Smooth muscle cell (in vitro differentiated cells): ENCODE data around the gene ALPL. TPM values are rescaled to one million over a fixed set of nuclear protein-coding genes. Genes with fewer than 3 reads are reported as not detected.

Source experiments
- DNase-seq: peaks from one replicate; lab custom pipeline; 2025; ENCODE audit not compliant: unreplicated experiment; lab: John Stamatoyannopoulos, UW
- H2AFZ ChIP-seq: fragments of 200-600 bp; sonication (generic); 2 replicates; pipeline ENCODE4 v1.6.0; 2016; ENCODE audit warnings: antibody characterized with exemption, low read depth, mild to moderate bottlenecking
- H3F3A ChIP-seq: fragments of 200-600 bp; sonication (generic); 2 replicates; pipeline ENCODE4 v1.6.0; 2017; ENCODE audit warnings: antibody characterized with exemption, low read depth
- H3K27ac ChIP-seq: fragments of 200-600 bp; sonication (generic); 2 replicates; pipeline ENCODE4 v1.5.1; 2016; ENCODE audit warnings: low read depth, mild to moderate bottlenecking
- H3K27me3 ChIP-seq: fragments of 200-600 bp; sonication (generic); 2 replicates; pipeline ENCODE4 v1.6.1; 2016; ENCODE audit warnings: low read depth, mild to moderate bottlenecking
- H3K36me3 ChIP-seq: fragments of 200-600 bp; sonication (generic); 2 replicates; pipeline ENCODE4 v1.5.1; 2016; ENCODE audit warnings: low read depth
- H3K4me1 ChIP-seq: fragments of 200-600 bp; sonication (generic); 2 replicates; pipeline ENCODE4 v1.5.1; 2016; ENCODE audit warnings: low read depth
- H3K4me2 ChIP-seq: fragments of 200-600 bp; sonication (generic); 2 replicates; pipeline ENCODE4 v1.6.0; 2016; ENCODE audit warnings: mild to moderate bottlenecking
- H3K4me3 ChIP-seq: fragments of 200-600 bp; sonication (generic); 2 replicates; pipeline ENCODE4 v1.5.1; 2016; ENCODE audit warnings: mild to moderate bottlenecking
- H3K79me2 ChIP-seq: fragments of 200-600 bp; sonication (generic); 2 replicates; pipeline ENCODE4 v1.6.0; 2016; ENCODE audit warnings: low read depth, mild to moderate bottlenecking
- H3K9ac ChIP-seq: fragments of 200-600 bp; sonication (generic); 2 replicates; pipeline ENCODE4 v1.6.0; 2016; ENCODE audit warnings: low read depth
- H3K9me3 ChIP-seq: fragments of 200-600 bp; sonication (generic); replicated peaks from 2 replicates; pipeline ENCODE4 v1.5.1; 2016; ENCODE audit warnings: low read depth
- H4K20me1 ChIP-seq: fragments of 200-600 bp; sonication (generic); 2 replicates; pipeline ENCODE4 v1.6.0; 2016; ENCODE audit warnings: low read depth
- CTCF ChIP-seq: fragments of 200-600 bp; sonication (generic); IDR thresholded peaks from 2 replicates; pipeline ENCODE4 v1.5.1; 2017; ENCODE audit warnings: borderline replicate concordance, mild to moderate bottlenecking, antibody characterized with exemption; ENCODE audit not compliant: insufficient read depth, poor library complexity, severe bottlenecking
- WGBS: methylation state at CpG from one replicate; pipeline ENCODE4 v1.1.7; 2016; ENCODE audit warnings: low lambda C conversion rate; 5-methylcytosine and 5-hydroxymethylcytosine counted together
- polyA plus RNA-seq: library from polyadenylated mRNA; unstranded; fragments of >200 nt; fragmentation: Nextera tagmentation; extraction: Ambion mirVana; gene quantifications from 2 replicates; pipeline ENCODE4 v1.2.1, GENCODE V29; 2016
- total RNA-seq: library from RNA; depleted of rRNA; stranded (reverse); fragments of >200 nt; gene quantifications from 2 replicates; pipeline ENCODE4 v1.2.3, GENCODE V29; 2014

The ALPL gene
- total and polyA plus RNA-seq, 2 experiments from 2014 or later, result 4.6 to 8.3 TPM

DNA sequence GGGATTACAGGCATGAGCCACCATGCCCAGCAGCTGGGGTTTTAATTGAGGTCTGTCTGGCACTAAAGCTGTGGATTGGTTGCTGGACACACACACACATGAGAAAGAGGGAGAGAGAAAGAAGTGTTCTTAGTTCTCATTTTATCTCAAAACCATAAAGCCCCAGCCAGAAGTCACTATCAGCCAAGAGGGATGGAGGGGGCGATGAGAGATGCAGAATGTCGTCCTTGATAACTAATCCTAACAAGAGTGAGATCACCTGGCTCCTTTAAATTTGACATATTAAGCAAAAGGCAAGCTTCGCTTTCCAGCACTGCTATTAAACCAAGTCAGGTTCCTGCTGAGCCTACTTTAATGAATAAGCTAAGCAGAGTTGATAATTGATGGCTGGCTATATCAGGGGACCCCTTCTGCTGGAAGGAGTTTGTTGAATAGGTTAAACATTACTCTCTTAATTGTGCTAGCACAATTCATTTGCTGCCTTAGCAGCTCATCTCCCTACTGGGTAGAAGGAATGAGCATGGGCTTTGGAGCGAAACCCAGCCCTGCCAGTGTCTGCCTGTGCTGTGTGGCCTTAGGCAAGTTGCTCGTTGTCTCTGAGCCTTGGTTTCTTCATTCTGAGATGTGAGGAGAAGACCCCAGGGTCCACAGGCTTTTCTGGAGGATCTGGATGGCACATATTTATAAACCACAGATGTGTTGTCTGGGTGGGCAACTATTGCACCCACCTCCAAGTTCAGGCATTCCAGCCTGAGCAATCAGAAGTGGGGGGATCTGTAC is 50.8 kb downstream of the ALPL start:
- no peak overlapping the region for H3K4me2 ChIP-seq
- H3K9me3 ChIP-seq, result no peaks in the 10 kb centered on the region
- DNase-seq, result no peak
- no peak for TF ChIP-seq CTCF
- no peak overlapping the region for H2AFZ ChIP-seq
- no peaks in the 10 kb centered on the region for H3F3A ChIP-seq
- H3K4me3 ChIP-seq, result no peak overlapping the region
- WGBS, result 80% methylated on average over 5 of the region's 5 CpGs
- H3K36me3 ChIP-seq, result no peaks in the 10 kb centered on the region
- peaks cover 3% of the 10 kb centered on the region for H3K4me1 ChIP-seq
- no peaks in the 10 kb centered on the region for H3K27me3 ChIP-seq
- H3K9ac ChIP-seq, result no peak overlapping the region
- H3K27ac ChIP-seq, result no peak overlapping the region
- no peaks in the 10 kb centered on the region for H3K79me2 ChIP-seq
- H4K20me1 ChIP-seq, result no peaks in the 10 kb centered on the region

- Histone ChIP-seq H3K4me3 (no peak overlapping the region), H3K4me1 (peaks cover 6% of the 10 kb centered on the region), H3F3A (no peaks in the 10 kb centered on the region), H3K36me3 (no peaks in the 10 kb centered on the region), H4K20me1 (no peaks in the 10 kb centered on the region), H3K79me2 (no peaks in the 10 kb centered on the region), H2AFZ (no peak overlapping the region), H3K4me2 (no peak overlapping the region), H3K9ac (no peak overlapping the region), H3K27me3 (no peaks in the 10 kb centered on the region), H3K27ac (no peak overlapping the region), H3K9me3 (no peaks in the 10 kb centered on the region)
- 93% methylated on average over 11 of the region's 12 CpGs for WGBS
- no peak for TF ChIP-seq CTCF
- DNase-seq, result no peak
Observed at GRCh38 chr1:21560916-21561638, 51.9 kb downstream of the ALPL start.

DNA sequence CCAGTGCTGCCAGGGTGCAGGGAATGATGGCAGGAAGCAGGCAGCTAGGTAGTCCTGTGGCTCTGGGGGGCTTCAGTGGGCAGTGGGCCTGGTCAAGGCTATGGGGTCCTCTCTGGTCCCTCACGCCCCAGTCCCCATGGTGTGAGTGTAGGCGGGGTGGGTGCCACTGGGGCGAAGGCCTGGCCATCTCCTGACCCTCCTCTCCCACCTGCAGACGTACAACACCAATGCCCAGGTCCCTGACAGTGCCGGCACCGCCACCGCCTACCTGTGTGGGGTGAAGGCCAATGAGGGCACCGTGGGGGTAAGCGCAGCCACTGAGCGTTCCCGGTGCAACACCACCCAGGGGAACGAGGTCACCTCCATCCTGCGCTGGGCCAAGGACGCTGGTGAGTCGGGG is 53.7 kb downstream of the ALPL start:
- no peaks in the 10 kb centered on the region for H4K20me1 ChIP-seq
- no peaks in the 10 kb centered on the region for H3K27me3 ChIP-seq
- no peak for DNase-seq
- no peaks in the 10 kb centered on the region for H3F3A ChIP-seq
- H3K79me2 ChIP-seq, result no peaks in the 10 kb centered on the region
- no peaks in the 10 kb centered on the region for H3K9me3 ChIP-seq
- H3K36me3 ChIP-seq, result no peaks in the 10 kb centered on the region
- H3K4me3 ChIP-seq, result no peak overlapping the region
- no peak overlapping the region for H3K9ac ChIP-seq
- 97% methylated on average over 15 of the region's 15 CpGs for WGBS
- TF ChIP-seq CTCF, result no peak
- H3K4me1 ChIP-seq, result peaks cover 6% of the 10 kb centered on the region
- H3K27ac ChIP-seq, result no peak overlapping the region
- H2AFZ ChIP-seq, result no peak overlapping the region
- no peak overlapping the region for H3K4me2 ChIP-seq
